Suppressor macrophage treated with lipopolysaccharide for 1 hour (primary cell): ENCODE data around the gene BACH2.
"Not testable (repeated sequence)": the region's sequence is repeated elsewhere in the genome, so short reads cannot be mapped to it uniquely, and the experiment has no call there.

Experiments used
- DNase-seq, 3 donors: peaks; one replicate each; pipeline ENCODE4 v3.0.0-alpha.2; 2020 to 2022

The BACH2 gene

DNA sequence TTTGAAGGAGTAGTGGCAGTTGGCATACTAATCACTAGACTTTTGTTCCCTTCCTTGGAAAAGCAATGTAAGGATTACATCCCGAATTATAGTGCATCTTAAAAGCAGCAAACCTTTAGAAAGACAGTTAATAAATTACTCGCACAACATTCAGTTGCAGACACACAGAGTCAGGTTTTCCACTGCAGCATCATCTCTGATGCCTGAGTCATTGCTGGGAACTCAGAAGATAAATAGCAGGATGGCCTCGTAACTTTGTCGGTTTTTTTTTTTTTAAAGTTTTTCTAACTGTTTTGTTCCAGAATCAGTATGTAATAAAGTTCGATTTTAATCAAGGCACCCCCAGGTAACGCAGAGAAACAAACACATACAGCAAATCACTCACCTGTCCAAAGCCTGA lies 368.0 kb downstream of the BACH2 start:
- peak; percentile 21 to 56 (median 38) for DNase-seq

DNA sequence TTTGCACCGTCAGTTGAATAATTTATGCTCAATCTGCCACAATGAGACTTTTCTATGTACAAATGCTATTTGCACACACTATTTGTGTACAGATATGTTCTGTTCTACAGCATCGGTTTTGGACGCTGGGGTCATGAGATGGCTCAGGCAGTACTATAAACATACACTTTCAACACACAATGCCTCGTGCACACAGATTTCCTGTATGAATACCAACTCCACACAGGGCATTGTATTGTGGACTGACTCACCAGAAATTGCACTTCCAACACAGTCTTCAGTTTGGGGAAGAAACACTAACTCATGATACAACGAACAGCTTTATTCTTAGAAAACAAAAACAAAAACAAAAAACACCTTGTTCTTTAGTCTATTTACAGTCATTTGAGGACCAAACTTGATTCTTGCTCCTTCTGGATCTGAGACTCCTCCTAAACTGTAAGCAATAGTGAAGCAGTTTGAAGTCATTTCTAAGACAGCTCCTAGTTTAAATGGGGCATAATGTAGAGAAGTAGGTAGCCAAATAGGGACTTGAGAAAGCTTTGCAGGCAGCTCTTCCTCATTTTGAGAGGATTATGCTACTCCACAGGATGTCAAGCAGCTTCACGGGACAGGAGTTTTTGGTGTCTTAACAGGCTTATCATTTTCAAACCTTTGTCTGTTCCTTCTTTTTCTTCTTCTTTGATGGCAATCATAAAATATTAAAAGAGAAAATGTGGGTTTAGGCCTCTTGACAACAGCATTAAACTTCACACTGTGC lies 368.7 kb downstream of the BACH2 start:
- DNase-seq = peak; percentile 61 to 79 (median 78)

DNA sequence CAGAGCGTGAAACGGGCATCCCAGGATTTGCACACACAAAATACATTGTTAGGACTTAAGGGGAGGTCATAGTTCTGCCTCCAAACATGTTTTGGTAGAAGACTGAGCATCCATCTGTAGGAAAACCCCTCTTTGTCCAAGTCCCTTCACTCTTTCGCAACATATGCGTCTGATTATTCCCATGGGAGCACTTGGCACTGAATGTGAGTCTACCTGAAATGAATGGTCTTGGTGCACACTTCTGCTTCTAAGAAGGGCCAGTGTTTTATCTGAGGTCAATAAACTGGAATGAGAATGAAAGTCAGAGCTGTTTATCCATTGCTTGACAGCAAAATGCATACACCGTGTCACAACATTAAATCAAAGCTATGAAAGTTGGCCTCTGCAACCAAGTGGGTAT lies 369.4 kb downstream of the BACH2 start:
- DNase-seq = no peak

DNA sequence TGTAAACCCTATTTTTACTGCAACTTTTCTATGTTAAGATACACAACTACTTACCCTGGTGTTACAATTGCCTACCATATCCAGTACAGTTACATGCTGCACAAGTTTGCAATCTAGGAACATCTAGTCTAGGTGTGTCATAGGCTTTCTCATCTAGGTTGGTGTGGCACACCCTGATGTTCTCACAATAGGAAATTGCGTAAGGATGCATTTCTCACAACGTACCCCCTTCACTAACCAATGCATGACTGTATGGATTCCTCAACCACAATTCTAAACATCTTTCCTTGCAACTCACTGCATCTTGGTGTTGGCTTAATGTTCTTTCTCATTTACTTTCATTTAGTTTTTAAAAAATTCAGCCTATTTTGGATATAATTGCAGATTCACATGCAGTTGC lies 370.8 kb downstream of the BACH2 start:
- DNase-seq = no peak

DNA sequence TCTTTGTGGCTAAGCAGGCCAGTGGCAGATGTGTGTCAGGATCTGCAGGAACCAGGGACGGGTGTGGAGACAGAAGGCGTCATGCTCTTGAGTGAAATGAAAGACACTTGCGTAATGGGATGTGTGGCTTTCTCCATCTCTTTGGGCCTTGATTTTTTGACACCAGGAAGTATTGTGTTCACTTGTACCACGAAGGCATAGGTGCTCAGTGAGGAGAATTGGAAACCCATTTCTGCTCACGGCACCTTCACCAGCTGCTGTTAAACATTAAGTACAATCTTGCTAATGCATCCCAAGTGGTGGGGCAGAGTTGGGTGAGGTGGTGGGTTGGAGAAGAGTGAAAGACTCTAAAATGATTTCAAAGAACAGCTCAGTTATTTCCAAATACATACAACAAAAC lies 372.4 kb downstream of the BACH2 start:
- no peak for DNase-seq

DNA sequence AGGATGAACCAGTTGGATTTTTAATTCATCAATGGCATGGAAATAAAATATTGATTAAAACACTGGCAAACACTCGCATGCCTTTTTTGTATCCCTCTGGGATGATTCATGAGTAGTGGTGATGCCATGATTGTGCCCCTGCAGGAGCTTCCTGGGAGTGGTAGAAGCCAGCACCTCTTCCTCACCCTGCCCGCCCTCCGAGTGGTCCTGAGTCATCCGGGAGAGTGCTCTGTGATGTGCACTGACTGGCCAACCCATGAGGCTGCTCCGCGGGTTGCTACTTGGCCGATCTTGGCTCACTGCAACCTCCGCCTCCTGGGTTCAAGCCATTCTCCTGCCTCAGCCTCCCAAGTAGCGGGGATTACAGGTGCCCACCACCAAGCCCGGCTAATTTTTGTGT lies 375.0 kb downstream of the BACH2 start:
- DNase-seq = no peak

DNA sequence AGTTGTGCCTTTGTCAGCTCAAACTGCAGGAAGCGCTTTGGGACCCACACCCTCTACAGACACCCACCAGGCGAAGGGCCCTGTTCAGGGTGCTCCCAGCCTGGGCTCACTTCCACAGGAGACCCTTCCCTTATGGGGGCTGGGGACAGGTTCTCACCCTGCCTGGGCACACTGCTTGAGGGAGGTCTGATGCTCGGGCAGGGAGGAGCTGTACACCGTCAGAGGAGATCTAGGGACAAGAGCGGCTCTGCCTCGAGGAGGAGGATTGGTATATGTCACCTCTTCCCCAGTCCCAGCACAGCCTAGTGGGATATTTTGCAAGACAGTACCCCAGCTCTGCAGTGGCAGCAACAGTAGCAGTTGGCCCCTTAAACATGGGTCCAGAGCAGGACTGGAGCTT lies 375.4 kb downstream of the BACH2 start:
- no peak for DNase-seq

DNA sequence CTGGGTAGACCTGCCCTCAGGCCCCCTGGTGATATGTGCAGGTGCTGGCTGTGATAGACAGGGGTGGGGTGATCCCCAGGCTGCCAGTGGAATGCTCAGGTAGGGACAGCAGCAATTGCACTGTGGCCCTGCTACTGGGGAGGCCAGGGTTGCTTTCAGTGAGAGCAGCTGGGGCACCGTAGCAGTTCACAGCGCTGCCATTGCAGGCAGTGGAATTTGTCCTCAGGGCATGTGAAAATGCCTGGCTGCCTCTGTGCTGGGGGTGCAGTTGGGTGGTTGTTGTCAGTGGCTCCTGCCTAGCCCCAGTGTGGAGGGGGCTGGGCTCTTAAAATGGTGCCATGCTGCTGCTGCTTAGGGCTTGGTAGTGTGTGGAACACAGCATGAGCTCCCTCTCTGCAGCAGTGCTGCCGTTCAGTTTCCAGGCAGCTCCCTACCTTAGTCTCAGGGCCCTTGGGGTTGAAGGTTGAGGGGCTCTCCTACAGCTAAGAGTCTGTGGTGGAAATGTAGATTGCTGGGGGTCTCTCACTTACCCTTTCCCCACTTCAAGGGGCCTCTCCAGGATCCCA lies 378.8 kb downstream of the BACH2 start:
- no peak for DNase-seq

DNA sequence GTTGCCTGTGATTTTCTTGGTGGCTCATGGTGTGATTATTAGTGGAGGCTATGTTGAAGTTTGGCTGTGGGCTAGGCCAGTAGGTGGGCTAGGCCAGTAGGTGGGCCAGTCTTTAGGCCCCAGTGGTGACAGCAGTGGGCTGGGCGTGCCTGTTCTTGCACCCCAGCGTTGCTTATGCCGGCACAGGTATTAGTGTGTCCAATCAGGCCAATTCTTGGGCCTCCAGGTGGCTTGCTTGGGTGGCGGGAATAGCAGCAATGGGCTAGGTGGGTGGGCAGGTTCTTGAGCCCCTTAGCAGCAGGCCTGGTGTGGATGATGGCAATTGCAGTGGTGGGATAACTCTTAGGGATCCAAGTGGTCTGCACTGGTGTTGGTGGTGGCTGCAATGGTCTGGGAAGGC lies 379.4 kb downstream of the BACH2 start:
- DNase-seq = no peak

DNA sequence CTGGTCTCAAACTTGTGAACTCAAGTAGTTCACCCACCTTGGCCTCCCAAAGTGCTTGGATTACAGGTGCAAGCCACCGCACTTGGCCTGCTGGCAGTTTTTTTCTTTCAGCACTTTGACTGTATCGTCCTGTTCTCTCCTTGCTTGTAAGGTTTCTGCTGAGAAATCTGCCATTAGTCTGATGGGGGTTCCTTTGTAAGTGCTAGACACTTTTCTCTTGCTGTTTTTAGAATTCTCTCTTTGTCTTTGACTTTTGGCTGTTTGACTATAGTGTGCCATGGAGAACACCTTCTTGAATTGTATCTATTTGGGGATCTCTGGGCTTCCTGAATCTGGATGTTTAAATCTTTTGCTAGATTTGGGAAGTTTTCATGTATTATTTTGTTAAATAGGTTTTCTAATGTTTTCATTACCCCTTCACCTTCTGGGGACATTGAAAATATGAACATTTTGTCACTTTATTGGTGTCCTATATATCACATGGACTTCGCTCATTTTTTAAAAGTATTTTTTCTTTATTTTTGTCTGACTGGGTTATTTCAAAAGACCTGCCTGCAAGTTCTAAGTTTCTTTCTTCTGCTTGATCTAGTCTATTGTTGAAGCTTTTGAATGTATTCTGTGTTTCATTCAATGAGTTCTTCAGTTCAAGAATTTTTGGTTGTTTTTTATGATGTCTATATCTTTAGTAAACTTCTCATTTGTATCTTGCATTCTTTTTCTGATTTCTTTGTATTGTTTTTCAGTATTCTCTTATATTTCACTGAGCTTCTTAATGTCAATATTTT lies 380.3 kb downstream of the BACH2 start:
- no peak for DNase-seq

DNA sequence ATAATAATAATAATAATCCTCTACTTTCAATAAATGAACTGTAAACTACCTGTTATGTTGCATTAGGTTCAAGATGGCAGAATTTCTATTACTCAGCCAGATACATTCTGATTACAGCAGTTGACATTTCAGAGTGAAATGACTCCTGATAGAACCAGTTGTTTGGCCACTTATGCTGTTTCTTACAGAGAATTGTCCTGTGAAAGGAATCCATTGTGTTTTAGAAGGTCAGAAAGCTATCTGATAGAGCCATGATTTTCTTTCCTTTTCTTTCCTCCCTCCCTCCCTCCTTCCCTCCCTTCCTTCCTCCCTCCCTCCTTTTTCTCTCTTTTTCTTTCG lies 385.8 kb downstream of the BACH2 start:
- no peak for DNase-seq

DNA sequence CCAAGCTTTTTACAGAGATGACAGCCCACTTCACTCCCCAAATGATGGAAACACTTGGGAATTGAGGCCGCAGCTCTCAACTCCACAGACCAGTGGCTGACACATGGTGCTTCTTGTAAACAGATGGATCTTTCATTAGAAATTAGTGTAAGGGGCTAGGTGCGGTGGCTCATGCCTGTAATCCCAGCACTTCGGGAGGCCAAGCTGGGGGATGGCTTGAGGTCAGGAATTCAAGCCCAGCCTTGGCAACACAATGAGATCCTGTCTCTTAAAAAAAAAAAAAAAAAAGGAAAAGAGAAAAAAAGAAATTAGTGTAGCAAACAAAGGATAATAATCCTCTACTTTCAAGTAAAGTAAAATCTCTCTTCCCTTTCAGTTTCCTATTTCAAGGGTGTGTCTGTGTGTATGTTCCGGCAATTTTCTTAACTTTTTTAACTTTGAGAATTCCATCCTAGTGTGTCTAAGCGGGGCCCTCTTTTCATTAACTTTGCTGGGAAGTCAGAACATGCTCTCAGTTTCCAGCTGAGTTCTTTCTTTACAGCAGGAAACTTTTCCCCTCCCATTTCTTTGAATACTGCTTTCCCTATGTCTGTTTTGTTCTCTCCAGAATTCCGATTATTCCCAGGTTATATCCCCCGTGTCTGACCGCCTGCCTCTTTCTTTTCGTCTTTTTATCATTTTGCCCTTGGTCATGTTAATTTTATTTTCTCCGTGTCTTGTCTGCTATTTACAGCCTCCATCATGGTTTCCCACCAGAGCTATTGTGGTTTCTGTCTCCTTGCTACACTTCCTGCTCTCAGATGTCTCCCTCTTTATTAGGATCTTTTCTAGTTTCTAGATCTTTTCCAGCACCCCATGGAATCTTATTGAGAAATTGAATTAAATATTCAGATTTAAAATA lies 386.4 kb downstream of the BACH2 start:
- DNase-seq = not testable (repeated sequence)

DNA sequence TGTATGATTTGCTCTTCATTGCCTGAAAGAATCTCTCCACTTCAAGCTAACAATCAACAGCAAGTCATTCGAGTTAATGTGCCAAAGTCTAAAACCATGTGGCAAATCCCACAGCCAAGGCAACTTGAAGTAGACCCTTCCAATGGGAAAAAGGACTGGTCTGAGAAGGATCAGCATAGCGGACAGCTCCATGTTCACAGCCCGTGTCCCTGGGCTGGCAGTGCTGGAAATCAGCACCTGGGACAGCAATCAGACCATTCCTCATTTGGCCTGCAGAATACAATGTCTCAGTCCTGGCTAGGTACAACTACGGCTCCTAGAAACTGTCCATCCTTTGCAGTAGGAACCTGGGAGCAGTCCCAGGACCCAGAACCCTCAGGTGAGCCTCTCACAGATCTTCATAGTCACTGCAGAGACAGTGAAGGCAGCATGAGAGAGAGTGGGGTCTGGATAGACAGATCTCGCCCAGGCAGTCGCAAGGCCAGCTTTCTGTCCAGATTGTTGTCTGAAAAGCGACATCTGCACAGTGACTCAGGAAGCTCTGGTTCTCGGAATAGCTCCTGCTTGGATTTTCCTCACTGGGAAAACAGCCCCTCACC lies 401.3 kb downstream of the BACH2 start:
- peak; percentile 17 to 25 (median 20) for DNase-seq

DNA sequence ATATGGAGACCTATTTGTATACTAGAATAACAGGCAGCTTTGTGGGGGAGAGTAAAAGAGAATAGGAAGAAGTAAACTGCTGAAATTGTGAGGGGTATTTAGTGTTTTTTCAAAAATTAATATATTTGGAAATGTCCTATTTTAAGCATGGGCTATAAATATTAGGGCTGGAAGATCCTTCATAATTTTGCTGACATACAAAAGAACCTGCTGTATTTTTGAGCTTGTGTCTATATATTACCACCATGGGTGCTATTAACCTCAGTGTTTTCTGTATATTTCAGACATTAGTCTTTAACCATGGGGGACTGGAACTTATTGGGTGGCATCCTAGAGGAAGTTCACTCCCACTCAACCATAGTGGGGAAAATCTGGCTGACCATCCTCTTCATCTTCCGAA lies 402.5 kb downstream of the BACH2 start, which contains the start of gene GJA10:
TSS of gene GJA10 (plus strand) at position 301 of the 400 bp plus-strand sequence. CDS start at position 301, 0 bp downstream.
- peak in 1 of 3 donors; percentile 15 for DNase-seq

DNA sequence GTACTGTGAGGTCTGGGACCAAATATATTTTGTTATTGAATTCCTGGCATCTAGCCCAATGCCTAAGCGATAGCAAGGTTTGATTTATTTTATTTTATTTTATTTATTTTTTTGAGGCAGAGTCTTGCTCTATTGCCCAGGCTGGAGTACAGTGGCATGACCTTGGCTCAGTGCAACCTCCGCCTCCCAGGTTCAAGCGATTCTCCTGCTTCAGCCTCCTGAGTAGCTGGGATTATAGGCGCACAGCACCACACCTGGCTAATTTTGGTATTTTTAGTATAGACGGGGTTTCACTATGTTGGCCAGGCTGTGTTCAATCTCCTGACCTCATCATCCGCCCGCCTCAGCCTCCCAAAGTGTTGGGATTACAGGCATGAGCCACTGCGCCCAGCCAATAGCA lies 404.1 kb downstream of the BACH2 start:
- peak in 1 of 3 donors; percentile 3 for DNase-seq

DNA sequence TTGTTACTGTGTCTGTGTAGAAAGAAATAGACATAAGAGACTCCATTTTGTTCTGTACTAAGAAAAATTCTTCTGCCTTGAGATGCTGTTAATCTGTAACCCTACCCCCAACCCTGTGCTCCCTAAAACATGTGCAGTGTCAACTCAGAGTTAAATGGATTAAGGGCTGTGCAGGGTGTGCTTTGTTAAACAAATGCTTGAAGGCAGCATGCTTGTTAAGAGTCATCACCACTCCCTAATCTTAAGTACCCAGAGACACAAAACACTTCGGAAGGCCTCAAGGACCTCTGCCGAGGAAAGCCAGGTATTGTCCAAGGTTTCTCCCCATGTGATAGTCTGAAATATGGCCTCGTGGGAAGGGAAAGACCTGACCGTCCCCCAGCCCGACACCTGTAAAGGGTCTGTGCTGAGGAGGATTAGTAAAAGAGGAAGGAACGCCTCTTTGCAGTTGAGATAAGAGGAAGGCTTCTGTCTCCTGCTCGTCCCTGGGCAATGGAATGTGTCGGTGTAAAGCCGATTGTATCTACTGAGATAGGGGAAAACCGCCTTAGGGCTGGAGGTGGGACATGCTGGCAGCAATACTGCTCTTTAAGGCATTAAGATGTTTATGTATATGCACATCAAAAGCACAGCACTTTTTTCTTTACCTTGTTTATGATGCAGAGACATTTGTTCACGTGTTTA lies 405.7 kb downstream of the BACH2 start:
- DNase-seq = not testable (repeated sequence)

DNA sequence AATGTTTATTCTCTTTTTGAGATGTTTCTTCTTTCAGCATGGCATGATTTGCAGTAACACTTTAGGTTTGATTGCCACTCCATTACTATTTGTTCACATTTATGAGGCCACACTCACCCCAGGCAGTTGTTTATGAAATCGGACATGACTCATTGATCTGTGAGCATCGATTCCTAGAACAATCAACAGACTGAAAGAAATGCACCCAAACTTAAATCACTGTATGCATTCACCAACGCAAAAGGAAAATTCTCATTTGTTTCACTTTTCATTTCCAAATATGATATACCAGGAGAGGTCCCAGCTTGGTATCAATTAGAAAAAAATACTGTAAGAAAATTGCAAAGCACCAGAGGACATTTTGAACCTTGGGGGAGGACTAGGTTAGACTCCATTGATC lies 407.8 kb downstream of the BACH2 start:
- peak in 1 of 3 donors; percentile 2 for DNase-seq

DNA sequence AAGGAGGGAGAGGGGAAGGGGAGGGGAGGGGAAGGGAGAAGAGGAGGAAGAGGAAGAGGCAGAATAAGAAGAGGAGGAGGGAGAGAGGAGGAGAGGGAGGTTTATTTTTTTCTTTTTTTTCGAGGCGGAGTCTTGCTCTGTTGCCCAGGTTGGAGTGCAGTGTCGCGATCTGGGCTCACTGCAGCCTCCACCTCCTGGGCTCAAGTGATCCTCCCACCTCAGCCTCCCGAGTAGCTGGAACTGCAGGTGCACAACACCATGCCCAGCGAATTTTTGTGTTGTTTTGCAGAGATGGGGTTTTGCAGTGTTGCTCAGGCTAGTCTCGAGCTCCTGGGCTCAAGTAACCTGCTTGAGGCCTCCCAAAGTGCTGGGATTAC lies 408.5 kb downstream of the BACH2 start:
- DNase-seq = no peak

DNA sequence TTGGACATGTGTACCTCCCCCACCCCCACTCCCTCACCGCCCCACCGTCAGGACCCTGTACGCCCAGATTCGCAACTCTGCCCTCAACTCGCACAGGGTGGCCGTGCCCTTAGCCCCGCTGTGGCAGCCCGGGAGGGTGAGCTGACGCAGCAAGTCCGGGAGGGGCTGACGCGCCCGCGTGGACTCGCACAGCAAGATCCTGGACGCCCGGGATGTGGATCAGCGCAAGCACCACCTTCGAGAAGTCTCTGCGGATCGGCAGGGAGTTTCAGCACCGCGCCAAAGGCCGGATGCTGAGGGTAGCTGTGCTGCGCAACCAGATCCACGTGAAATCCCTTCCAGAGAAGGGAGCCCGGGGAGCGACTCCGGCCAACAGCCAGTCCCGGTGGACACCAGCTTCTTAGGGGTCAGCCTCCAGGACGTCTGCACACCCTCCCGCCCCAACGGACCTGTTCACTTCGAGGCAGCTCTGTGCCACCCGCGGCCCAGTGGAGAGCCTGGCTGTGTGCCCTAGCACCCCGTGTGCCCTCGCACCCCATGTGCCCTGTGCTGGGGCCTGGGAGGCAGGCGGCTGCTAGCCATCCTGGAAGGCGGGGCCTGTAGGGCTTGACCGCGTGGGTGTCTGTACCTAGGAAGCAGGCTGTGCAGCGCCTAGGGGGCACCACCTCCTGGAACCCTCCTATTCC lies 409.0 kb downstream of the BACH2 start:
- peak in 1 of 3 donors; percentile 2 for DNase-seq

DNA sequence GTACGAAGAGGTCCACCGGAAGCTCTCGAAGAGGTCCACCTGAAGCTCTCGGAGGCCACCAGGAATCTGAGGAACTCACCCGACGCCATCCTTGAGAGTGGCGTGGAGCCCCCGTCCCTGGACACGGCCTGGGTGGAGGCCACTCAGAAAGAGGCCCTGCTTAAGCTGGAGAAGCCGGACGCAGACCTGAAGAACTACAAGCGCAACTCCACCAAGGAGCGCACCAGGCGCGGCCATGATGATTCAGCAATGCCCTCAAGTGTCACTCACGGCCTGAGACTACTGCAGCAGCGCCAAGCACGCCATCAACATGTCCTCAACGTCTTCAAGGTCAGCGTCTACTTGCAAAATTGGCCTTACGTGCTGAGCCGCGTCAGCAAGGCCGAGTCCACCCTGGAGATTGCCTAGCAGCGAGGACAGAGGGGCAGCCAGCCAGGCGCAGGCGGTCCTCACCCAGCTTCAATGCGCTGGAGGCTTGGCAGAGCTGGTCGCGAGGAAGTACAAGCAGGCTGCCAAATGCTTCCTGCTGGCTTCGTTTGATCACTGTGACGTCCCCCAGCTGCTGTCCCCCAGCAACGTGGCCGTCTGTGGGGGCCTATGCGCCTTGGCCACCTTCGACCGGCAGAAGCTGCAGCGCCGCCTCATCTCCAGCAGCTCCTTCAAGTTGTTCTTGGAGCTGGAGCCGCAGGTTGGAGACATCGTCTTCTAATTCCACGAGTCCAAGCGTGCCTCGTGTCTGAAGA lies 410.1 kb downstream of the BACH2 start:
- DNase-seq = no peak
